GM23338 (cell line): ENCODE data around the gene KYAT1. TPM values are rescaled to one million over a fixed set of nuclear protein-coding genes. Genes with fewer than 3 reads are reported as not detected.
"Not testable (repeated sequence)": the region's sequence is repeated elsewhere in the genome, so short reads cannot be mapped to it uniquely, and the experiment has no call there.

Experiments used
- ATAC-seq: fragments of 200-7000 bp; cut with Tn5 transposase; 3 replicates; pipeline ENCODE4 v1.9.1; 2020
- DNase-seq: peaks from one replicate; pipeline ENCODE4 v3.0.0-alpha.2; 2015; ENCODE audit warnings: low spot score
- H2AFZ ChIP-seq: fragments of 200-600 bp; sonication (generic); 2 replicates; pipeline ENCODE4 v1.8.0; 2016; ENCODE audit warnings: antibody characterized with exemption, mild to moderate bottlenecking, moderate library complexity
- H3F3A ChIP-seq: fragments of 200-600 bp; sonication (generic); replicated peaks from 2 replicates; pipeline ENCODE4 v1.8.0; 2017; ENCODE audit warnings: antibody characterized with exemption, mixed run types, low read depth
- H3K27ac ChIP-seq: fragments of 200-600 bp; sonication (generic); 2 replicates; pipeline ENCODE4 v1.6.1; 2016; ENCODE audit warnings: low read depth
- H3K27me3 ChIP-seq: fragments of 200-600 bp; sonication (generic); 2 replicates; pipeline ENCODE4 v1.8.0; 2016; ENCODE audit warnings: mild to moderate bottlenecking, mixed run types, moderate library complexity; ENCODE audit not compliant: insufficient read depth
- H3K36me3 ChIP-seq: fragments of 200-600 bp; sonication (generic); 2 replicates; pipeline ENCODE4 v1.8.0; 2016; ENCODE audit warnings: mild to moderate bottlenecking; ENCODE audit not compliant: insufficient read depth
- H3K4me1 ChIP-seq: fragments of 200-600 bp; sonication (generic); 2 replicates; pipeline ENCODE4 v1.8.0; 2016; ENCODE audit warnings: mild to moderate bottlenecking, moderate library complexity; ENCODE audit not compliant: insufficient read depth
- H3K4me2 ChIP-seq: fragments of 200-600 bp; sonication (generic); 2 replicates; pipeline ENCODE4 v1.7.1; 2017; ENCODE audit warnings: mixed run types
- H3K4me3 ChIP-seq: fragments of 200-600 bp; sonication (generic); 2 replicates; pipeline ENCODE4 v1.6.1; 2016; ENCODE audit warnings: mixed run types
- H3K79me2 ChIP-seq: fragments of 200-600 bp; sonication (generic); replicated peaks from 2 replicates; pipeline ENCODE4 v1.8.0; 2017; ENCODE audit warnings: mild to moderate bottlenecking; ENCODE audit not compliant: insufficient read depth
- H3K9me2 ChIP-seq: fragments of 200-600 bp; sonication (generic); 2 replicates; pipeline ENCODE4 v1.8.0; 2017; ENCODE audit not compliant: insufficient read depth
- H4K20me1 ChIP-seq: fragments of 200-600 bp; sonication (generic); replicated peaks from 2 replicates; pipeline ENCODE4 v1.8.0; 2017; ENCODE audit warnings: mild to moderate bottlenecking; ENCODE audit not compliant: insufficient read depth
- H3K27ac Mint-ChIP-seq: 2 replicates; pipeline ENCODE4 v1.8.0; 2020; ENCODE audit warnings: inconsistent platforms, mild to moderate bottlenecking, moderate library complexity, mixed read lengths
- H3K27me3 Mint-ChIP-seq: 3 replicates; pipeline ENCODE4 v1.8.0; 2022; ENCODE audit warnings: low read depth, mild to moderate bottlenecking, moderate library complexity, mixed read lengths, inconsistent platforms; ENCODE audit not compliant: insufficient read depth, poor library complexity
- H3K36me3 Mint-ChIP-seq: 3 replicates; pipeline ENCODE4 v1.8.0; 2021; ENCODE audit warnings: low read depth, mild to moderate bottlenecking, inconsistent platforms, moderate library complexity, mixed read lengths
- H3K4me1 Mint-ChIP-seq: 3 replicates; pipeline ENCODE4 v1.8.0; 2020; ENCODE audit warnings: mild to moderate bottlenecking, inconsistent platforms, mixed read lengths
- H3K4me3 Mint-ChIP-seq: 3 replicates; pipeline ENCODE4 v1.8.0; 2021; ENCODE audit warnings: moderate library complexity, mild to moderate bottlenecking, inconsistent platforms, mixed read lengths
- H3K9me3 Mint-ChIP-seq: 3 replicates; pipeline ENCODE4 v1.8.0; 2020; ENCODE audit warnings: moderate library complexity, mild to moderate bottlenecking, inconsistent platforms, mixed read lengths
- polyA plus RNA-seq: library from polyadenylated mRNA; unstranded; fragments of >200 nt; fragmentation: Nextera tagmentation; extraction: Ambion mirVana; gene quantifications from 2 replicates; pipeline ENCODE4 v1.2.1, GENCODE V29; 2016
- total RNA-seq: library from RNA; depleted of rRNA; stranded (reverse); fragments of >200 nt; shearing (Covaris generic); gene quantifications from 2 replicates; pipeline ENCODE4 v1.2.3, GENCODE V29; 2014
- TF ChIP-seq, protein P1 (sequence below): fragments of 250-450 bp; sonication (Bioruptor Pico); IDR thresholded peaks from 2 replicates; pipeline ENCODE4 v1.5.0; 2020; ENCODE audit warnings: mild to moderate bottlenecking, moderate library complexity
- TF ChIP-seq, protein P2 (sequence below), 2 experiments: fragments of 200-600 bp in 1 of 2; sonication (generic) in 1 of 2; conservative IDR thresholded peaks; 2 replicates each; pipeline versions ENCODE4 v1.5.1 to v1.6.1; 2016 to 2017; ENCODE audit warnings: antibody characterized with exemption in 2 of 2, low read depth in 2 of 2, mild to moderate bottlenecking in 2 of 2, moderate library complexity in 1 of 2

KYAT1 gene
- total and polyA plus RNA-seq, 2 experiments from 2014 or later: 26.1 to 34.0 TPM

DNA sequence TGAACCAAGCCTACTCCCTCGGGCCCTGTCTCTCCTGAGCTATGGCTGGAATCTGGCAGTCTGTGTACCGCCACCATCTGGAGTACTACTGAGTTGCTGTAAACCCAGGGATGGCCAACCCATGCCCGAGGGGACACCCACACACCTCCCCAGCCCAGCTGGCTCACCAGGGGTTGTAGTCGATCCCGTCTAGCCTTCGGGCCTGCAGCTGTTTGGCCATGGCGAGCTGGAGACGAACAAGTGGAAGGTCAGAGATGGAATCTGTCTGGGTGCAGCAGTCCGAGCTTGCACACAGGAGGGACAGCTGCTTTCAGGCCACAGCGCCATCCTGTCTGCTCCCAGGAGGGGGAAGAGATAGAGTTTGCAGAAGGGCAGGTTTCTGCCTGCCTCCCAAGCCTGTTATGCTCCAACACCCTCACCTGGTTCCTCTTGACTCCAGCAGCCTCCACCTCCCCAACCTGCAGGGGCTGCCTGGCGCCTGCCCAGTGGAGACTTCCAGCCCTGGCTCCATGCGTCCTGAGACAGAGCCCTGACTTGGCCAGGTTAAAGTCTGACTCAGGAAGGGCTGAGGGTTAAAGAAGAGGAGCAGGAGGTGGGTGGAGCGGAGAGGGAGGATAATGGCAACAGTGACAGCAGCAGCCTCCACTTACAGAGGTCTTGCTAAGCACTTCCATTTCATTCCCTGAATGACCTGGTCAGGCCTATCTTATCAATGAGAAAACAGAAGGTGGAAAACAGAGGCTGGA lies 36.4 kb downstream of the KYAT1 start:
- Mint-ChIP-seq H3K4me3 (no peak overlapping the region), H3K27ac (no peak overlapping the region; the same call in 1 of the 2 replicates), H3K9me3 (peaks cover 16% of the 10 kb centered on the region), H3K4me1 (no peaks in the 10 kb centered on the region), H3K36me3 (peaks cover 22% of the 10 kb centered on the region), H3K27me3 (peaks cover 3% of the 10 kb centered on the region)
- ATAC-seq: peak; percentile 94
- TF ChIP-seq, protein P1, sequence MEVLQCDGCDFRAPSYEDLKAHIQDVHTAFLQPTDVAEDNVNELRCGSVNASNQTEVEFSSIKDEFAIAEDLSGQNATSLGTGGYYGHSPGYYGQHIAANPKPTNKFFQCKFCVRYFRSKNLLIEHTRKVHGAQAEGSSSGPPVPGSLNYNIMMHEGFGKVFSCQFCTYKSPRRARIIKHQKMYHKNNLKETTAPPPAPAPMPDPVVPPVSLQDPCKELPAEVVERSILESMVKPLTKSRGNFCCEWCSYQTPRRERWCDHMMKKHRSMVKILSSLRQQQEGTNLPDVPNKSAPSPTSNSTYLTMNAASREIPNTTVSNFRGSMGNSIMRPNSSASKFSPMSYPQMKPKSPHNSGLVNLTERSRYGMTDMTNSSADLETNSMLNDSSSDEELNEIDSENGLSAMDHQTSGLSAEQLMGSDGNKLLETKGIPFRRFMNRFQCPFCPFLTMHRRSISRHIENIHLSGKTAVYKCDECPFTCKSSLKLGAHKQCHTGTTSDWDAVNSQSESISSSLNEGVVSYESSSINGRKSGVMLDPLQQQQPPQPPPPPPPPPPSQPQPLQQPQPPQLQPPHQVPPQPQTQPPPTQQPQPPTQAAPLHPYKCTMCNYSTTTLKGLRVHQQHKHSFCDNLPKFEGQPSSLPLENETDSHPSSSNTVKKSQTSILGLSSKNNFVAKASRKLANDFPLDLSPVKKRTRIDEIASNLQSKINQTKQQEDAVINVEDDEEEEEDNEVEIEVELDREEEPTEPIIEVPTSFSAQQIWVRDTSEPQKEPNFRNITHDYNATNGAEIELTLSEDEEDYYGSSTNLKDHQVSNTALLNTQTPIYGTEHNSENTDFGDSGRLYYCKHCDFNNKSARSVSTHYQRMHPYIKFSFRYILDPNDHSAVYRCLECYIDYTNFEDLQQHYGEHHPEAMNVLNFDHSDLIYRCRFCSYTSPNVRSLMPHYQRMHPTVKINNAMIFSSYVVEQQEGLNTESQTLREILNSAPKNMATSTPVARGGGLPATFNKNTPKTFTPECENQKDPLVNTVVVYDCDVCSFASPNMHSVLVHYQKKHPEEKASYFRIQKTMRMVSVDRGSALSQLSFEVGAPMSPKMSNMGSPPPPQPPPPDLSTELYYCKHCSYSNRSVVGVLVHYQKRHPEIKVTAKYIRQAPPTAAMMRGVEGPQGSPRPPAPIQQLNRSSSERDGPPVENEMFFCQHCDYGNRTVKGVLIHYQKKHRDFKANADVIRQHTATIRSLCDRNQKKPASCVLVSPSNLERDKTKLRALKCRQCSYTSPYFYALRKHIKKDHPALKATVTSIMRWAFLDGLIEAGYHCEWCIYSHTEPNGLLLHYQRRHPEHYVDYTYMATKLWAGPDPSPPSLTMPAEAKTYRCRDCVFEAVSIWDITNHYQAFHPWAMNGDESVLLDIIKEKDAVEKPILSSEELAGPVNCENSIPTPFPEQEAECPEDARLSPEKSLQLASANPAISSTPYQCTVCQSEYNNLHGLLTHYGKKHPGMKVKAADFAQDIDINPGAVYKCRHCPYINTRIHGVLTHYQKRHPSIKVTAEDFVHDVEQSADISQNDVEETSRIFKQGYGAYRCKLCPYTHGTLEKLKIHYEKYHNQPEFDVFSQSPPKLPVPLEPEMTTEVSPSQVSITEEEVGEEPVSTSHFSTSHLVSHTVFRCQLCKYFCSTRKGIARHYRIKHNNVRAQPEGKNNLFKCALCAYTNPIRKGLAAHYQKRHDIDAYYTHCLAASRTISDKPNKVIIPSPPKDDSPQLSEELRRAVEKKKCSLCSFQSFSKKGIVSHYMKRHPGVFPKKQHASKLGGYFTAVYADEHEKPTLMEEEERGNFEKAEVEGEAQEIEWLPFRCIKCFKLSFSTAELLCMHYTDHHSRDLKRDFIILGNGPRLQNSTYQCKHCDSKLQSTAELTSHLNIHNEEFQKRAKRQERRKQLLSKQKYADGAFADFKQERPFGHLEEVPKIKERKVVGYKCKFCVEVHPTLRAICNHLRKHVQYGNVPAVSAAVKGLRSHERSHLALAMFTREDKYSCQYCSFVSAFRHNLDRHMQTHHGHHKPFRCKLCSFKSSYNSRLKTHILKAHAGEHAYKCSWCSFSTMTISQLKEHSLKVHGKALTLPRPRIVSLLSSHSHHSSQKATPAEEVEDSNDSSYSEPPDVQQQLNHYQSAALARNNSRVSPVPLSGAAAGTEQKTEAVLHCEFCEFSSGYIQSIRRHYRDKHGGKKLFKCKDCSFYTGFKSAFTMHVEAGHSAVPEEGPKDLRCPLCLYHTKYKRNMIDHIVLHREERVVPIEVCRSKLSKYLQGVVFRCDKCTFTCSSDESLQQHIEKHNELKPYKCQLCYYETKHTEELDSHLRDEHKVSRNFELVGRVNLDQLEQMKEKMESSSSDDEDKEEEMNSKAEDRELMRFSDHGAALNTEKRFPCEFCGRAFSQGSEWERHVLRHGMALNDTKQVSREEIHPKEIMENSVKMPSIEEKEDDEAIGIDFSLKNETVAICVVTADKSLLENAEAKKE (CRISPR knock-in tag): no peak
- TF ChIP-seq, protein P2, sequence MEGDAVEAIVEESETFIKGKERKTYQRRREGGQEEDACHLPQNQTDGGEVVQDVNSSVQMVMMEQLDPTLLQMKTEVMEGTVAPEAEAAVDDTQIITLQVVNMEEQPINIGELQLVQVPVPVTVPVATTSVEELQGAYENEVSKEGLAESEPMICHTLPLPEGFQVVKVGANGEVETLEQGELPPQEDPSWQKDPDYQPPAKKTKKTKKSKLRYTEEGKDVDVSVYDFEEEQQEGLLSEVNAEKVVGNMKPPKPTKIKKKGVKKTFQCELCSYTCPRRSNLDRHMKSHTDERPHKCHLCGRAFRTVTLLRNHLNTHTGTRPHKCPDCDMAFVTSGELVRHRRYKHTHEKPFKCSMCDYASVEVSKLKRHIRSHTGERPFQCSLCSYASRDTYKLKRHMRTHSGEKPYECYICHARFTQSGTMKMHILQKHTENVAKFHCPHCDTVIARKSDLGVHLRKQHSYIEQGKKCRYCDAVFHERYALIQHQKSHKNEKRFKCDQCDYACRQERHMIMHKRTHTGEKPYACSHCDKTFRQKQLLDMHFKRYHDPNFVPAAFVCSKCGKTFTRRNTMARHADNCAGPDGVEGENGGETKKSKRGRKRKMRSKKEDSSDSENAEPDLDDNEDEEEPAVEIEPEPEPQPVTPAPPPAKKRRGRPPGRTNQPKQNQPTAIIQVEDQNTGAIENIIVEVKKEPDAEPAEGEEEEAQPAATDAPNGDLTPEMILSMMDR (conservative IDR thresholded peaks at IDR 0.05; ENCODE audit: low read depth in 2 of 2): peak; percentile 27 to 52
- Histone ChIP-seq H3K4me3 (no peak overlapping the region), H3K27me3 (no peaks in the 10 kb centered on the region), H3K27ac (0 out of 2 replicates have a peak overlapping the region, but pooled peaks have one; percentile 26), H3K36me3 (peaks cover 1% of the 10 kb centered on the region; the same call in 1 of the 2 replicates), H3K9me2 (no peaks in the 10 kb centered on the region), H3K79me2 (no peaks in the 10 kb centered on the region), H2AFZ (no peak overlapping the region), H3K4me2 (no peak overlapping the region), H3F3A (0 out of 2 replicates have a peak, but pooled peaks cover 4% of the 10 kb centered on the region), H3K4me1 (no peaks in the 10 kb centered on the region), H4K20me1 (no peaks in the 10 kb centered on the region; the same call in 1 of the 2 replicates)
- peak; percentile 58 for DNase-seq

DNA sequence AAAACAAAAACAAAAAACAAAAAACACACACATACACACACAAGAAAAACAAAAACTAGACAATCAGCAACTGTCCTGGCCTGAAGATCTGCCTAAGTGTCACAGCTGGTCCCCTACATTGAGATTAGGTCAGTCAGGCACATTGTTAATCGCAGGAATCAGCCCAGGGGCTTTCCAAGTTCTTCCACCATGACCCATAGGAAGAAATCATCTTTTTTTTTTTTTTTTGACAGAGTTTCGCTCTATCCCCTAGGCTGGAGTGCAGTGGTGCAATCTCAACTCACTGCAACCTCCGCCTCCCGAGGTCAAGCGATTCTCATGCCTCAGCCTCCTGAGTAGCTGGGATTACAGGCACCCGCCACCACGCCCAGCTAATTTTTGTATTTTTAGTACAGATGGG lies 38.6 kb downstream of the KYAT1 start:
- not testable (repeated sequence) for H3K27ac ChIP-seq, H3F3A ChIP-seq, H3K36me3 ChIP-seq, H4K20me1 ChIP-seq, H3K27me3 ChIP-seq, ATAC-seq, H2AFZ ChIP-seq, H3K4me3 Mint-ChIP-seq, H3K27ac Mint-ChIP-seq, H3K4me2 ChIP-seq, H3K9me3 Mint-ChIP-seq, H3K4me1 Mint-ChIP-seq, H3K79me2 ChIP-seq, H3K27me3 Mint-ChIP-seq, H3K4me3 ChIP-seq, DNase-seq, H3K9me2 ChIP-seq, H3K4me1 ChIP-seq
- peaks cover 21% of the 10 kb centered on the region for H3K36me3 Mint-ChIP-seq
